Suprapubic skin (tissue), 4 donors: Measurements from ENCODE around the gene PDE3A. TPM values are rescaled to one million over a fixed set of nuclear protein-coding genes. Genes with fewer than 3 reads are reported as not detected.

Source experiments
- DNase-seq, 2 donors: peaks; one replicate each; pipeline ENCODE4 v3.0.0-alpha.2; 2019; ENCODE audit warnings: low spot score in 2 of 2
- H3K27ac ChIP-seq: fragments of 200-600 bp; sonication (generic); one replicate; pipeline ENCODE4 v1.5.1; 2019
- H3K27me3 ChIP-seq: fragments of 200-600 bp; sonication (generic); one replicate; pipeline ENCODE4 v1.5.1; 2019
- H3K36me3 ChIP-seq: fragments of 200-600 bp; sonication (generic); one replicate; pipeline ENCODE4 v1.5.1; 2019
- H3K4me1 ChIP-seq: fragments of 200-600 bp; sonication (generic); one replicate; pipeline ENCODE4 v1.5.1; 2019
- H3K4me3 ChIP-seq: fragments of 200-600 bp; sonication (generic); one replicate; pipeline ENCODE4 v1.5.1; 2019; ENCODE audit warnings: mild to moderate bottlenecking
- H3K9me3 ChIP-seq: fragments of 200-600 bp; sonication (generic); one replicate; pipeline ENCODE4 v1.5.1; 2019
- CTCF ChIP-seq, 2 donors: fragments of 200-600 bp in 1 of 2; fragments of 450-650 bp in 1 of 2; sonication (generic) in 1 of 2; IDR thresholded peaks; one replicate each; pipeline ENCODE4 v1.5.1; 2016 to 2019; ENCODE audit warnings: antibody characterized with exemption in 2 of 2, mild to moderate bottlenecking in 1 of 2, moderate library complexity in 1 of 2
- EP300 ChIP-seq: sonication (generic); formaldehyde crosslinking; IDR thresholded peaks from one replicate; pipeline ENCODE4 v1.6.1; 2017; ENCODE audit warnings: antibody characterized with exemption
- POLR2A ChIP-seq, 2 donors: fragments of 450-650 bp; IDR thresholded peaks; one replicate each; pipeline ENCODE4 v1.6.1; 2017; ENCODE audit warnings: antibody characterized with exemption in 2 of 2, mild to moderate bottlenecking in 2 of 2, moderate library complexity in 2 of 2
- POLR2AphosphoS5 ChIP-seq, 3 donors: sonication (generic); formaldehyde crosslinking; IDR thresholded peaks; one replicate each; pipeline ENCODE4 v1.6.1; 2017; ENCODE audit warnings: antibody characterized with exemption in 3 of 3
- WGBS: methylation state at CpG from one replicate; pipeline ENCODE4 v1.1.5; 2018; 5-methylcytosine and 5-hydroxymethylcytosine counted together
- total RNA-seq, 4 donors: library from RNA; depleted of rRNA; stranded (reverse); fragments of >200 nt; gene quantifications; one replicate each; pipeline ENCODE4 v1.1.0, GENCODE V29; 2016

PDE3A gene
- total RNA-seq, 4 donors from 2014 or later, result 0.79 to 3.4 (median 1.4) TPM

GRCh38 chr12:20409607-20410377, 41.5 kb downstream of the PDE3A start:
- H3K4me3 ChIP-seq, result no peak overlapping the region
- no peaks in the 10 kb centered on the region for H3K9me3 ChIP-seq
- no peak for TF ChIP-seq CTCF (IDR thresholded peaks at IDR 0.05)
- no peak for TF ChIP-seq POLR2A (IDR thresholded peaks at IDR 0.05)
- no peak for TF ChIP-seq EP300
- no peak for TF ChIP-seq POLR2AphosphoS5 (IDR thresholded peaks at IDR 0.05)
- 52% methylated on average over 2 of the region's 2 CpGs for WGBS
- H3K27ac ChIP-seq, result no peak overlapping the region
- no peaks in the 10 kb centered on the region for H3K27me3 ChIP-seq
- DNase-seq, result no peak
- peaks cover 4% of the 10 kb centered on the region for H3K4me1 ChIP-seq
- no peaks in the 10 kb centered on the region for H3K36me3 ChIP-seq

- no peak for DNase-seq
- Histone ChIP-seq H3K36me3 (no peaks in the 10 kb centered on the region), H3K4me1 (peaks cover 4% of the 10 kb centered on the region), H3K4me3 (no peak overlapping the region), H3K27me3 (no peaks in the 10 kb centered on the region), H3K9me3 (no peaks in the 10 kb centered on the region), H3K27ac (no peak overlapping the region)
- TF ChIP-seq EP300, result no peak
- TF ChIP-seq POLR2A (IDR thresholded peaks at IDR 0.05), result no peak
- TF ChIP-seq POLR2AphosphoS5 (IDR thresholded peaks at IDR 0.05), result no peak
- no peak for TF ChIP-seq CTCF (IDR thresholded peaks at IDR 0.05)
- WGBS, result 72% methylated on average over 1 of the region's 1 CpG
Measured at GRCh38 chr12:20410734-20411133, 42.4 kb downstream of the PDE3A start.

- Histone ChIP-seq H3K27me3 (no peaks in the 10 kb centered on the region), H3K36me3 (no peaks in the 10 kb centered on the region), H3K4me3 (no peak overlapping the region), H3K4me1 (peaks cover 4% of the 10 kb centered on the region), H3K9me3 (no peaks in the 10 kb centered on the region), H3K27ac (no peak overlapping the region)
- no peak for DNase-seq
- WGBS, result 58% methylated on average over 3 of the region's 3 CpGs
- TF ChIP-seq CTCF (IDR thresholded peaks at IDR 0.05) (no peak), EP300 (no peak), POLR2A (IDR thresholded peaks at IDR 0.05) (no peak), POLR2AphosphoS5 (IDR thresholded peaks at IDR 0.05) (no peak)
Measured at GRCh38 chr12:20411345-20411744, 43.0 kb downstream of the PDE3A start.

GRCh38 chr12:20415028-20415427, 46.7 kb downstream of the PDE3A start:
- no peaks in the 10 kb centered on the region for H3K27me3 ChIP-seq
- H3K9me3 ChIP-seq, result no peaks in the 10 kb centered on the region
- 10% methylated on average over 4 of the region's 4 CpGs for WGBS
- TF ChIP-seq POLR2AphosphoS5 (IDR thresholded peaks at IDR 0.05), result no peak
- TF ChIP-seq EP300, result no peak
- TF ChIP-seq POLR2A (IDR thresholded peaks at IDR 0.05), result no peak
- TF ChIP-seq CTCF (IDR thresholded peaks at IDR 0.05), result no peak
- peaks cover 2% of the 10 kb centered on the region for H3K4me1 ChIP-seq
- H3K4me3 ChIP-seq, result no peak overlapping the region
- no peaks in the 10 kb centered on the region for H3K36me3 ChIP-seq
- no peak for DNase-seq
- H3K27ac ChIP-seq, result no peak overlapping the region

- no peak for DNase-seq
- Histone ChIP-seq H3K27ac (no peak overlapping the region), H3K27me3 (no peaks in the 10 kb centered on the region), H3K9me3 (no peaks in the 10 kb centered on the region), H3K4me3 (no peak overlapping the region), H3K36me3 (no peaks in the 10 kb centered on the region), H3K4me1 (no peaks in the 10 kb centered on the region)
- WGBS, result 70% methylated on average over 6 of the region's 6 CpGs
- TF ChIP-seq POLR2A (IDR thresholded peaks at IDR 0.05) (no peak), POLR2AphosphoS5 (IDR thresholded peaks at IDR 0.05) (no peak), CTCF (IDR thresholded peaks at IDR 0.05) (no peak), EP300 (no peak)
Measured at GRCh38 chr12:20415641-20416040, 47.3 kb downstream of the PDE3A start.
